K562 (cell line): ENCODE results near the gene TMEM61. TPM values are rescaled to one million over a fixed set of nuclear protein-coding genes. Genes with fewer than 3 reads are reported as not detected.
A peak's percentile ranks its signal among the peaks of the same experiment; 100 is the strongest.

Experiments
- ATAC-seq: fragments of 200-7000 bp; cut with Tn5 transposase; 3 replicates; pipeline ENCODE4 v1.9.1; 2020; ENCODE audit warnings: moderate library complexity
- BruUV-seq: library from RNA; stranded (reverse); fragments of 400-500 nt; replicated peaks from 2 replicates; lab custom pipeline; 2021; lab: Mats Ljungman, UMichigan
- CTCF ChIA-PET: fragments of 300-600 bp; formaldehyde crosslinking; extraction: SDS; loops from one replicate; lab custom pipeline; 2021; ENCODE audit warnings: low intra/inter-chr PET ratio; lab: Yijun Ruan, JAX
- POLR2A ChIA-PET: fragments of 300-600, 350-650 bp; sonication (Branson Sonifier 250); formaldehyde crosslinking; extraction: SDS; loops from one replicate; lab custom pipeline; 2021; ENCODE audit warnings: antibody characterized with exemption, inconsistent platforms; lab: Yijun Ruan, JAX
- DNase-seq, 4 experiments: peaks; one replicate each; pipeline versions ENCODE4 v3.0.0 to v3.0.0-alpha.2; 2011 to 2018; ENCODE audit warnings: low spot score in 3 of 4, mixed read lengths in 3 of 4; ENCODE audit errors: extremely low read depth in 1 of 4
- FAIRE-seq: peaks from 2 replicates; lab custom pipeline; 2011; peaks lifted over from hg19 to GRCh38; lab: Jason Lieb, UNC
- H2AFZ ChIP-seq: 2 replicates; pipeline ENCODE4 v1.6.0; 2011; ENCODE audit warnings: low read depth, low read length, control low read depth, inconsistent platforms
- H3K27ac ChIP-seq: fragments of 200-600 bp; 3 replicates; pipeline ENCODE4 v1.8.0; 2011; ENCODE audit warnings: low read depth, mild to moderate bottlenecking, control low read depth, inconsistent platforms, low read length, moderate library complexity, mixed read lengths; ENCODE audit errors: extremely low read depth
- H3K27me3 ChIP-seq, 2 experiments: fragments of 300-600 bp in 1 of 2; 2 replicates in 1 of 2; 3 replicates in 1 of 2; pipeline versions ENCODE4 v1.6.0 to v1.8.0; 2011; ENCODE audit warnings: inconsistent platforms in 2 of 2, low read length in 2 of 2, mild to moderate bottlenecking in 1 of 2, mixed read lengths in 1 of 2, moderate library complexity in 1 of 2; ENCODE audit not compliant: control insufficient read depth in 2 of 2, insufficient read depth in 2 of 2
- H3K36me3 ChIP-seq: fragments of 300-600 bp; 3 replicates; pipeline ENCODE4 v1.8.0; 2011; ENCODE audit warnings: mild to moderate bottlenecking, low read length, inconsistent platforms; ENCODE audit not compliant: control insufficient read depth, insufficient read depth
- H3K4me1 ChIP-seq, 2 experiments: fragments of 200-600 bp in 1 of 2; replicated peaks in 1 of 2; 2 replicates in 1 of 2; 3 replicates in 1 of 2; pipeline versions ENCODE4 v1.5.1 to v1.8.0; 2011; ENCODE audit warnings: inconsistent platforms in 2 of 2, low read length in 2 of 2, mild to moderate bottlenecking in 1 of 2, mixed read lengths in 1 of 2, moderate library complexity in 1 of 2; ENCODE audit not compliant: control insufficient read depth in 2 of 2, insufficient read depth in 2 of 2
- H3K4me2 ChIP-seq: 2 replicates; pipeline ENCODE4 v1.6.1; 2011; ENCODE audit warnings: low read length, control low read depth, inconsistent platforms, mixed read lengths; ENCODE audit not compliant: insufficient read depth
- H3K4me3 ChIP-seq: fragments of 200-600 bp; sonication (generic), shearing (Covaris generic); 2 replicates; pipeline ENCODE4 v1.5.1; 2016; ENCODE audit warnings: control low read depth, inconsistent platforms
- H3K79me2 ChIP-seq: fragments of 200-600 bp; 3 replicates; pipeline ENCODE4 v1.8.0; 2011; ENCODE audit warnings: low read length, inconsistent platforms; ENCODE audit not compliant: control insufficient read depth, insufficient read depth
- H3K9ac ChIP-seq, 2 experiments: 2 replicates each; pipeline versions ENCODE4 v1.6.0 to v1.6.1; 2011; ENCODE audit warnings: low read depth in 2 of 2, low read length in 2 of 2, control low read depth in 1 of 2, inconsistent platforms in 1 of 2, mild to moderate bottlenecking in 1 of 2, mixed read lengths in 1 of 2; ENCODE audit not compliant: insufficient read depth in 1 of 2
- H3K9me1 ChIP-seq: one replicate; pipeline ENCODE4 v1.6.0; 2011; ENCODE audit warnings: inconsistent platforms, mild to moderate bottlenecking, low read length, moderate library complexity; ENCODE audit not compliant: control insufficient read depth, insufficient read depth
- H3K9me3 ChIP-seq: replicated peaks from 2 replicates; pipeline ENCODE4 v1.5.1; 2011; ENCODE audit warnings: low read depth, low read length, inconsistent platforms; ENCODE audit not compliant: control insufficient read depth, insufficient read depth
- H4K20me1 ChIP-seq: replicated peaks from 2 replicates; pipeline ENCODE4 v1.6.1; 2011; ENCODE audit warnings: low read length, inconsistent platforms, mixed read lengths; ENCODE audit not compliant: control insufficient read depth, insufficient read depth
- DNMT1 ChIP-seq: fragments of 450-650 bp; IDR thresholded peaks from 2 replicates; pipeline ENCODE4 v1.6.1; 2016; ENCODE audit warnings: antibody characterized with exemption, mild to moderate bottlenecking
- ESRRA ChIP-seq: fragments of 450-650 bp; IDR thresholded peaks from 2 replicates; pipeline ENCODE4 v1.6.1; 2014; ENCODE audit warnings: low read depth, mild to moderate bottlenecking, moderate library complexity, borderline replicate concordance
- ID3 ChIP-seq, 2 experiments: fragments of 250-450 bp in 1 of 2; fragments of 450-650 bp in 1 of 2; sonication (Bioruptor Pico) in 1 of 2; IDR thresholded peaks; 2 replicates each; pipeline versions ENCODE4 v1.6.1 to v1.8.0; 2016 to 2021; ENCODE audit warnings: mild to moderate bottlenecking in 2 of 2, moderate library complexity in 2 of 2, missing compliant biosample characterization in 1 of 2, missing genetic modification characterization in 1 of 2
- JUND ChIP-seq, 2 experiments: IDR thresholded peaks; 2 replicates in 1 of 2; 3 replicates in 1 of 2; pipeline ENCODE4 v1.6.1; 2011; ENCODE audit warnings: borderline replicate concordance in 2 of 2, low read depth in 2 of 2, low read length in 2 of 2, improper control_type of control experiment in 1 of 2, missing biosample characterization in 1 of 2, missing genetic modification characterization in 1 of 2, missing genetic modification reagents in 1 of 2
- KLF16 ChIP-seq: IDR thresholded peaks from 2 replicates; pipeline ENCODE4 v1.6.1; 2016; ENCODE audit warnings: antibody characterized with exemption
- LEF1 ChIP-seq: fragments of 450-650 bp; IDR thresholded peaks from 2 replicates; pipeline ENCODE4 v1.6.1; 2016; ENCODE audit warnings: mild to moderate bottlenecking
- MITF ChIP-seq: IDR thresholded peaks from 2 replicates; pipeline ENCODE4 v1.6.1; 2014; ENCODE audit warnings: antibody characterized with exemption
- MTA3 ChIP-seq: fragments of 450-650 bp; formaldehyde crosslinking; IDR thresholded peaks from 2 replicates; pipeline ENCODE4 v1.6.1; 2017; ENCODE audit warnings: mild to moderate bottlenecking, borderline replicate concordance
- NFATC3 ChIP-seq: fragments of 450-650 bp; IDR thresholded peaks from 2 replicates; pipeline ENCODE4 v1.6.1; 2017; ENCODE audit warnings: mild to moderate bottlenecking
- RAD51 ChIP-seq: fragments of 450-650 bp; IDR thresholded peaks from 2 replicates; pipeline ENCODE4 v1.7.1; 2016; ENCODE audit warnings: low read depth, mild to moderate bottlenecking, borderline replicate concordance
- SMC3 ChIP-seq: conservative IDR thresholded peaks from 2 replicates; pipeline ENCODE4 v1.6.1; 2011; ENCODE audit warnings: low read depth, low read length, improper control_type of control experiment; ENCODE audit not compliant: insufficient read depth
- TARDBP ChIP-seq: fragments of 450-650 bp; IDR thresholded peaks from 2 replicates; pipeline ENCODE4 v1.6.1; 2016
- TCF7L2 ChIP-seq: fragments of 150-350 bp; IDR thresholded peaks from 2 replicates; pipeline ENCODE4 v1.6.1; 2016; ENCODE audit warnings: low read depth, mild to moderate bottlenecking, low read length, moderate library complexity
- U2AF2 ChIP-seq: fragments of 200-400 bp; formaldehyde crosslinking; optimal IDR thresholded peaks from 2 replicates; pipeline ENCODE3; 2017; ENCODE audit warnings: low read depth, mild to moderate bottlenecking, low read length
- XRCC5 ChIP-seq: fragments of 200-400 bp; formaldehyde crosslinking; IDR thresholded peaks from 2 replicates; pipeline ENCODE4 v1.6.1; 2017; ENCODE audit warnings: low read depth, mild to moderate bottlenecking, low read length
- ZNF395 ChIP-seq: fragments of 200-800 bp; sonication (Bioruptor generic); IDR thresholded peaks from 2 replicates; pipeline ENCODE4 v1.6.1; 2017; ENCODE audit warnings: missing genetic modification characterization, missing compliant biosample characterization
- WGBS: fragments of 100-300 bp; shearing (Covaris generic); methylation state at CpG from one replicate; pipeline ENCODE4 v1.1.6; 2016; ENCODE audit warnings: low coverage, mixed read lengths; ENCODE audit not compliant: insufficient coverage; ENCODE audit errors: missing lambda C conversion rate; 5-methylcytosine and 5-hydroxymethylcytosine counted together
- in situ Hi-C: fragments of 300-500 bp; cut with MboI; formaldehyde crosslinking; loops from 4 replicates; pipeline ENCODE4 v1.15.0; 2018; ENCODE audit warnings: inconsistent platforms, mixed read lengths
- intact Hi-C: fragments of 100-400 bp; cut with micrococcal nuclease; formaldehyde crosslinking; loops from 2 replicates; pipeline ENCODE4 v1.14.2; 2022
- polyA plus RNA-seq, 8 experiments: library from polyadenylated mRNA; depleted of rRNA in 4 of 8; stranded (reverse) in 5 of 8; unstranded in 3 of 8; fragments of >200 nt; fragmentation: Nextera tagmentation in 2 of 8; fragmentation: Illumina TruSeq in 1 of 8; extraction: Ambion mirVana in 2 of 8; extraction: Trizol in 1 of 8; gene quantifications; 2 replicates each; pipeline versions ENCODE4 v1.2.1 to v1.2.3, GENCODE V29; 2011 to 2014; ENCODE audit warnings: inconsistent platforms in 1 of 8, missing spikeins in 1 of 8
- total RNA-seq, 7 experiments: library from RNA; depleted of rRNA in 6 of 7; stranded (reverse); fragments of >200 nt in 6 of 7; fragmentation: Illumina TruSeq in 2 of 7; extraction: Trizol in 2 of 7; gene quantifications; 2 replicates each; pipeline versions ENCODE4 v1.2.1 to v1.2.3, GENCODE V29; 2011 to 2021; ENCODE audit warnings: low replicate concordance in 1 of 7

Gene TMEM61
- total and polyA plus RNA-seq, 9 of the 15 experiments (the other 6 are each of a cell fraction or from before 2014, with no cell fraction given): not detected

- TF ChIP-seq DNMT1 (no peak), LEF1 (no peak), SMC3 (no peak), TCF7L2 (no peak), MITF (no peak), RAD51 (no peak)
These were observed 38.0 kb downstream of the TMEM61 start (continued) for GRCh38 chr1:55018395-55018794.

GRCh38 chr1:55021942-55022546 lies 41.6 kb downstream of the TMEM61 start:
- no peak overlapping the region for H3K4me2 ChIP-seq
- FAIRE-seq: peak; percentile 80
- POLR2A ChIA-PET: interaction anchor here (0.6 to 0.9 kb wide), 5 partner anchors 16 to 153 kb away, joined by 3 to 4 read pairs (median 4); no protein-coding TSS in a partner anchor
- TF ChIP-seq RAD51: peak; percentile 10; the same call in 1 of the 2 replicates
- 0 out of 2 replicates have a peak, but pooled peaks have one; percentile 28 for TF ChIP-seq NFATC3
- TF ChIP-seq TARDBP: peak; percentile 59; the same call in 1 of the 2 replicates
- TF ChIP-seq ID3 (CRISPR knock-in tag; IDR thresholded peaks at IDR 0.05): no peak
- TF ChIP-seq ID3 (tag; IDR thresholded peaks at IDR 0.05): peak; percentile 18; the same call in 1 of the 2 replicates
- 0 out of 2 replicates have a peak, but pooled peaks have one; percentile 19 for TF ChIP-seq KLF16
- TF ChIP-seq U2AF2: no peak
- TF ChIP-seq ESRRA: peak; percentile 43; the same call in 1 of the 2 replicates
- TF ChIP-seq ZNF395: 0 out of 2 replicates have a peak, but pooled peaks have one; percentile 24
- no peak; the same call in 1 of the 2 replicates for TF ChIP-seq JUND (IDR thresholded peaks at IDR 0.05; ENCODE audit: borderline replicate concordance, low read depth, low read length)
- no peak; the same call in 2 of the 3 replicates for TF ChIP-seq JUND (tag; IDR thresholded peaks at IDR 0.05; ENCODE audit: borderline replicate concordance, low read depth, low read length)
- peak; percentile 88 for TF ChIP-seq XRCC5
- TF ChIP-seq MTA3: peak; percentile 70; the same call in 1 of the 2 replicates

More at GRCh38 chr1:55021942-55022546, 41.6 kb downstream of the TMEM61 start:
- Histone ChIP-seq H3K27ac (peak overlapping the region; percentile 54; the same call in 1 of the 3 replicates), H3K9me1 (no peaks in the 10 kb centered on the region), H3K9ac (peak overlapping the region; percentile 21 to 75; a peak in 1 of 4 replicates), H3K9me3 (no peaks in the 10 kb centered on the region), H2AFZ (peak overlapping the region; percentile 96), H3K79me2 (no peaks in the 10 kb centered on the region), H3K4me3 (no peak overlapping the region), H3K36me3 (no peaks in the 10 kb centered on the region; the same call in 2 of the 3 replicates), H3K4me1 (peaks cover 3 to 11% of the 10 kb centered on the region in 2 experiments; a peak in 4 of 5 replicates), H3K27me3 (peaks cover 3 to 13% of the 10 kb centered on the region in 2 experiments; a peak in 3 of 5 replicates), H4K20me1 (no peaks in the 10 kb centered on the region)
- BruUV-seq: no TSS peak
- intact Hi-C loops: loop anchor here (1.0 kb wide), 3 partner anchors 26 to 77 kb away; no protein-coding TSS in a partner anchor
- 34% methylated on average over 14 of the region's 15 CpGs for WGBS
- peak; percentile 100 for ATAC-seq
- in situ Hi-C loops: no loop called here
- CTCF ChIA-PET: interaction anchor here (0.7 to 1.9 kb wide), 3 partner anchors 70 to 77 kb away, joined by 4 to 7 read pairs (median 5); no protein-coding TSS in a partner anchor
- DNase-seq: peak; percentile 84 to 92 (median 88)
